Measurements from ENCODE around the gene AMPH.

DNA sequence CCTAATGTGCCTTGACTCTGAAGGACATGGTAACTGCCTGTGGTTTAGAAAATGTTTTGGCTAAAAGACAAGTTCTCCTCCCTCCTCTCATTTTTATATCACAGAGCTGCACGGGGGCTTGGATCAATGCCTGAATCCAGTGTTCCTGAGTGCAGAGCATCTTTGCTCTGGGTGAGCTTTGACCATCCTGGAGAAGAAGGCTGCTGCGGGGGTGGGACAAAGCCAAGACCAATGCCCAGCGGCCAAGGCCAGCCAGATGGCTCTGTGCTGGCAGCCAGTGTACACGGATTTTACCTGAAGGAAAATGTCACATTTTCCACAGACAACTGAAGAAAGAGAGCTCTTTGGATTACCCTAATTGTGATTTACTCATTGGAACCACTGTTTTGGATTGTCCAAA lies 255.7 kb downstream of the AMPH start:
- TF ChIP-seq, protein P1, sequence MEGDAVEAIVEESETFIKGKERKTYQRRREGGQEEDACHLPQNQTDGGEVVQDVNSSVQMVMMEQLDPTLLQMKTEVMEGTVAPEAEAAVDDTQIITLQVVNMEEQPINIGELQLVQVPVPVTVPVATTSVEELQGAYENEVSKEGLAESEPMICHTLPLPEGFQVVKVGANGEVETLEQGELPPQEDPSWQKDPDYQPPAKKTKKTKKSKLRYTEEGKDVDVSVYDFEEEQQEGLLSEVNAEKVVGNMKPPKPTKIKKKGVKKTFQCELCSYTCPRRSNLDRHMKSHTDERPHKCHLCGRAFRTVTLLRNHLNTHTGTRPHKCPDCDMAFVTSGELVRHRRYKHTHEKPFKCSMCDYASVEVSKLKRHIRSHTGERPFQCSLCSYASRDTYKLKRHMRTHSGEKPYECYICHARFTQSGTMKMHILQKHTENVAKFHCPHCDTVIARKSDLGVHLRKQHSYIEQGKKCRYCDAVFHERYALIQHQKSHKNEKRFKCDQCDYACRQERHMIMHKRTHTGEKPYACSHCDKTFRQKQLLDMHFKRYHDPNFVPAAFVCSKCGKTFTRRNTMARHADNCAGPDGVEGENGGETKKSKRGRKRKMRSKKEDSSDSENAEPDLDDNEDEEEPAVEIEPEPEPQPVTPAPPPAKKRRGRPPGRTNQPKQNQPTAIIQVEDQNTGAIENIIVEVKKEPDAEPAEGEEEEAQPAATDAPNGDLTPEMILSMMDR (IDR thresholded peaks at IDR 0.05): no peak
- TF ChIP-seq POLR2A (IDR thresholded peaks at IDR 0.05): no peak

Measured in thyroid gland (tissue), 4 donors.